HG03025 (cell line): ENCODE data around the gene IYD.
"Not testable (repeated sequence)": the region's sequence is repeated elsewhere in the genome, so short reads cannot be mapped to it uniquely, and the experiment has no call there.

Experiments
- ATAC-seq: cut with Tn5 transposase; IDR thresholded peaks from one replicate; pipeline ENCODE4 v1.9.1; 2021; ENCODE audit warnings: mild to moderate bottlenecking, moderate library complexity; ENCODE audit not compliant: unreplicated experiment, low FRiP score

Gene IYD

GRCh38 chr6:150426198-150426597 lies 57.4 kb downstream of the IYD start:
- ATAC-seq = no peak

DNA sequence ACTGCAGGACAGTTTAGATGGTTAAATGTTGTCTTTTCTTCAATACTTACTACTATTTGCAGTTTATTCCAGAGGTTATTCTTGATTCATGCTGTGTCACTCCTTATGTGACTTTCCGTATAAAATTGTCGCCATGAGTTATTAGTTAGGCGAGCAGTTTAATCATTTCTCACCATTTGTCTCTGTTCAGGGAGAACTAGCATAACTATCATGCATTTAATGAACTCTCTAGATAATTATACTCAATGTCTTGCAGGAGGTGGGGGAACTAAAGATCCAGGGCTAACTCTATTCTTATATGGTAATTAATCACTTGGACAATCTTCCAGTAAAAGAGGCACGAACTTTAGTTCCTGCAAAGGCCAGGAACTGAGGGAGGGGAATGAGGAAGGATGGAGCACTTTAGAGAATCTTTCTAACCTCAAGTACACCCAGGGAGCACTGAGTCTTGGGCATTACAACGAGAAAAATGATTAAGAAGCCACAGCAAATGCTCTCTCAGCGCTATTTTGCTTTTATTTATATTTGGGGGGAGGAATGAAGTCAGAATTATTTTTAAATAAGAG lies 58.3 kb downstream of the IYD start:
- ATAC-seq = no peak

- no peak for ATAC-seq
These were observed 59.0 kb downstream of the IYD start for GRCh38 chr6:150427843-150428242.

- no peak for ATAC-seq
These were observed 62.0 kb downstream of the IYD start for GRCh38 chr6:150430815-150431214.

DNA sequence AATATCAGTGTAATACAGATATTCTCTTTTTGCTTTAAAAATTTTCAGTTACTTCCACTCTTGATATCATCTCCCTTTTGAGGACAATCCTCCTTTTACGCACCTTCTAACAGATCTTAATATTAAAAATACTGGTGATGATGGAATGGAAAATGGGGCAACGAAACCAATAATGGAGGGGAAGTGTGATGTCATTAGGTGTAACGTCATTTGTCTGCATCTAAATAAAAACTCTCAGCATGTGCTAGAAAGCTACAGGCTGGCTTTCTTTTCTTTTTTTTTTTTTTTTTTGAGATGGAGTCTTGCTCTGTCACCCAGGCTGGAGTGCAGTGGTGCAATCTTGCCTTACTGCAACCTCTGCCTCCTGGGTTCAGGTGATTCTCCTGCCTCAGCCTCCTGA lies 66.5 kb downstream of the IYD start:
- no peak for ATAC-seq

GRCh38 chr6:150435832-150436231 lies 67.0 kb downstream of the IYD start:
- no peak for ATAC-seq

- ATAC-seq = no peak
These were observed 70.6 kb downstream of the IYD start for GRCh38 chr6:150439373-150439772.

GRCh38 chr6:150443621-150444020 lies 74.8 kb downstream of the IYD start:
- no peak for ATAC-seq

DNA sequence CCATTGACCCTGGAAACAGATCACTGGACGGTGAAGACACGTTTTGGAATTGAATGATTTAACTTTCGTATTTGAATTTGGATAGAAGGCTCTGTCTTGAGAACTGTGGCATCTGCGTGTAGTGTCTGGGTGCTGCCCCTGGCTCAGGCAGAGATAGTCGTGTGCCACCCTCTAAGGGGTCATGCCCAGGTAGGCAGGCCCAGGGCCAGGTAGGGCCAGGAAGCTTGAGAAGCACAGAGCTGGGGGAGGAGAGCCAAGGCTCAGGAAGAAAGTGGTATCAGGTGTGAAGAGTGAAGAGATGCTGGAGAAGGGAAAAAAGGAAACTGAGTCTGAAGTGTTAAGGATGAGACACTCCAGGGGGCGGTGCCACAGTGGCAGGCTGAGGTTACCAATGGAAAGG lies 75.5 kb downstream of the IYD start:
- no peak for ATAC-seq

DNA sequence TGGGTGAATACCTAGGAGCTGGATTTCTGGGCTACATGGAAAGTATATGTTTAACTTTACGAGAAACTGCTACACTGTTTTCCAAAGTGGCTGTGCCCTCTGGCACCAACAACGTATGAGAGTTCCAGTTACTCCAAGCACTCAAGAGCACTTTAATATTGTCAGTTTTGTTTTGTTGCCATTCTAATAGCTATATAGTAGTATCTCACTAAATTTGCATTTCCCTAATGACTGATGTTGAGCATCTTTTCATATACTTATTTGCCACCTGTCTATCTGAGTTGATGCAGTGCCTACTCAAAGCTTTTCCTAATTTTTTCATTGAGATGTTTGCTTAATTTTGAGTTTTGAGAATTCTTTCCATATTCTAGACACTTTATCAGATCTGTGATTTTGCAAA lies 76.7 kb downstream of the IYD start:
- no peak for ATAC-seq

DNA sequence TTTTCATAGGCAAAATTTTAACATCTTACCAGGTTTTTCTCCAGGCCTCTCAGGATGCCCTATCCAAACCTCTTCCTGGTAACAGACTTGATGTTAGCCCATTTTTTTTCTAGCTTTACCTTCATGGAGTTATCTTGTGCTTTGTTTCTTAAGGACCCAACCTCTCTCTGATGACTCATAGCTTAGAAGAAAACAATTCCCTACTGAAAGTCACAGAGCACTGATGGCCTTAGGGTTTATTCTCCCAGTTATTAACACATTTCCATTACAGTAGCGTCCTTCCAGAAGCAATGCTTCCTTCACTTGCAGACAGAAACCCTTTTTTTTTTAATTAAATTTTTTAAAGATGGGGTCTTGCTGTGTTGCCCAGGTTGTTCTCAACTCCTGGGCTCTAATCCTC lies 79.4 kb downstream of the IYD start:
- no peak for ATAC-seq

DNA sequence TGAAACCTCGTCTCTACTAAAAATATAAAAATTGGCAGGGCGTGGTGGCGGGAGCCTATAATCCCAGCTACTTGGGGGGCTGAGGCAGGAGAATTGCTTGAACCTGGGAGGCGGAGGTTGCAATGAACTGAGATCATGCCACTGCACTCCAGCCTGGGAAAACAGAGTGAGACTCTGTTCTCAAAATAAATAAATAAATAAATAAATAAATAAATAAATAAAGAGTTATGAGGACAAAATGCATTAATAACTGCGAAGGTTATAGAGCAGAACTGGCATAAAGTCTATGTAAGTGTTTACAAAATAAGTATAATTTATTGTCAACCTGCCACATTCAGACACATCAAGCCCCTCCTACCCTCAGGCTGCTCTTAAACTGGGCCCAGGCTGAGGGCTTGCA lies 80.2 kb downstream of the IYD start:
- not testable (repeated sequence) for ATAC-seq

GRCh38 chr6:150450918-150451317 lies 82.1 kb downstream of the IYD start:
- ATAC-seq = no peak

GRCh38 chr6:150451807-150452427 lies 83.1 kb downstream of the IYD start:
- no peak for ATAC-seq

DNA sequence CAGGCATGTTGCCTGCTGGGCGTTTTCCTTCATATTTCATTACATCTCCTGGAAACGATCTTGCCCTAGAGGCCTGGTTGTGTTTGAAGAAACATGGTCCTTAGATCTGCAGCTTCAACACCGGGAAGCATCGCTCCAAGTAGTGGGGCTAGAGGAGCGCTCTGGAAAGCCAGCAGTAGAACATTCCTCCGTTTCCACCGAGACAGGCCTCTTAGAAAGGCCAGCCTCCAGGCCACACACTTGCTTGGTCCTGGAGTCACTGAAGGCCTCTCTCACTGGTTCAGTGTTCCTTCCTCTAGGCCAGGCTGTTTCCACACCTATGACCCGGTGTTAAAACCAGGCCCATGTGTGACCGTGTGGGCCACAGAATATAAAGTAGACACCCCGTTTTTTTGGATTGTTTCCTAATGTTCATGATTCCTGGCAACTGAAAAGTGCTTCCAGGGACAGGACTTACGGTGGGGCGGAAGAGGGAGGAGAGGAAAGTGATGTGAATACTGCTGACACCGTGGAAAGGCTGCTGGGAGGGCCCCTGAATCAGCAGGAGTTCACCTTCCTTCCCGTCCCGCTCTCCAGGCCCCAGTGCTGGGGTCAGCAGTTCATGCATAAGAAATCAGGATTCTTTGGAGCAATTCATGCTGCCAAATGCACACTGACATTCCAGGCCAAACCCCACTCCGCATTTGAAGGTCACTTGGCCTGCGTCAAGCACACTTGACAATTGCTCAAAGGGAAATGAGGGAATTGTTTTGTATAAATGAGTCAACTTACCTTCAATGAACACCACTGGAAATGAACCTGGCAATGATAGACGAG lies 83.8 kb downstream of the IYD start:
- no peak for ATAC-seq

- ATAC-seq = no peak
These were observed 84.5 kb downstream of the IYD start for GRCh38 chr6:150453357-150453756.
